T-helper 22 cell (primary cell): ENCODE measurements around the gene DEPP1.
"Not testable (repeated sequence)": the region's sequence is repeated elsewhere in the genome, so short reads cannot be mapped to it uniquely, and the experiment has no call there.

Source experiments
- DNase-seq: peaks from one replicate; pipeline ENCODE4 v3.0.0-alpha.2; 2020; ENCODE audit warnings: low read depth

DEPP1 gene

GRCh38 chr10:44978570-44979280 is at the start of gene DEPP1:
Gene DEPP1, minus strand, starts transcription at chr10:44978809. Its CDS starts 779 bp downstream, at chr10:44978030.
- no peak for DNase-seq

- no peak for DNase-seq
Measured at GRCh38 chr10:45023426-45023825, 44.8 kb upstream of the DEPP1 start.

- no peak for DNase-seq
Measured at GRCh38 chr10:45015590-45015989, 37.0 kb upstream of the DEPP1 start.

GRCh38 chr10:45014557-45014956 is 35.9 kb upstream of the DEPP1 start:
- not testable (repeated sequence) for DNase-seq

- DNase-seq, result no peak
Measured at GRCh38 chr10:45008524-45009161, 30.0 kb upstream of the DEPP1 start.

GRCh38 chr10:45006276-45007030 is 27.8 kb upstream of the DEPP1 start:
- no peak for DNase-seq

- no peak for DNase-seq
Measured at GRCh38 chr10:45005284-45005683, 26.7 kb upstream of the DEPP1 start.

- no peak for DNase-seq
Measured at GRCh38 chr10:45004661-45005060, 26.1 kb upstream of the DEPP1 start.

GRCh38 chr10:45003432-45004000 is 24.9 kb upstream of the DEPP1 start:
- no peak for DNase-seq

- DNase-seq, result no peak
Measured at GRCh38 chr10:45001381-45002148, 23.0 kb upstream of the DEPP1 start.

- DNase-seq, result peak; percentile 30
Measured at GRCh38 chr10:45000752-45001380, 22.3 kb upstream of the DEPP1 start, which contains the start of gene ZNF22. Gene ZNF22, plus strand, starts transcription at chr10:45000923. Its CDS starts 2,446 bp downstream, at chr10:45003369.

GRCh38 chr10:45000138-45000751 is 21.6 kb upstream of the DEPP1 start:
- no peak for DNase-seq

- DNase-seq, result no peak
Measured at GRCh38 chr10:44998146-44998631, 19.6 kb upstream of the DEPP1 start.

GRCh38 chr10:44997105-44997748 is 18.6 kb upstream of the DEPP1 start:
- DNase-seq, result no peak

GRCh38 chr10:44995914-44996669 is 17.5 kb upstream of the DEPP1 start:
- DNase-seq, result no peak

GRCh38 chr10:44995581-44995913 is 16.9 kb upstream of the DEPP1 start:
- no peak for DNase-seq

- no peak for DNase-seq
Measured at GRCh38 chr10:44994752-44995530, 16.3 kb upstream of the DEPP1 start.

- DNase-seq, result no peak
Measured at GRCh38 chr10:44993922-44994751, 15.5 kb upstream of the DEPP1 start.
